ENCODE data around the gene MEIOSIN.

DNA sequence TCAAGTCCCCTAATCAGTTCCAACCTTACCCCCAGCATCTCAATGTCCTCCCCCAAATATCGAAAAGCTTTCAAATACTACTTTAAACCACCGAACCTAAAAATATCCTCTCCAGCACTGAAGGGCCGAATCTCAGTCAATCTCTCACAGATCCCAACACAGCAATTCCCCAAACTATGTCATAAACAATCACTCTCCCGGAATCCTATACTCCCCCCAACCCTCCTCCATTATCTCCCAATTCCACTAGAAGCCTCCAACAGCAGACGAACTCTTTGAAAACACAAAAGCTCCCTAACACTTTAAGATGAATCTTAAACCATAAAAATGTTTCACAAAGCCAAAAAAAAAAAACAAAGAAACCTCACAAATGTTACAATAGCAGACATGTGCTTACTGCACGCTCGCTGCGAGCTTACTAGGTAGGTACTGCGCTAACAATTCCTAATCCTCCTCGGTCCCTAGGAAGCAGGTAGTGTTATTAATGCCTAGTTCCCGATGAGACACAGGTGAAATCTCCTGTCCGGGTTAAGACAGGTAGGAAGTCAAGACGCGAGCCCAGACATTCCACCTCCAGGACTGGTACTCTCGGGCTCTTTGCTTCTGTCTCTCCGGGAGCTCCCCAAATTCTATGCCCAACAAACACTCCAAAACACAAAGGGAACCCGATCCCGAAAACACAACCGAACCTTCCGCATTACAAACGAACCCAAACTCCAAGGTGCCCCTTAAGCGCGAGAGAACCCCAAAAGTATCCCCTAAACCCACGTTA lies 16.7 kb upstream of the MEIOSIN start:
- TF ChIP-seq CTCF (optimal IDR thresholded peaks at IDR 0.05 in 1 of 3, IDR thresholded peaks at IDR 0.05 in 1 of 3, conservative IDR thresholded peaks at IDR 0.05 in 1 of 3; ENCODE audit: extremely low read depth in 1 of 3, insufficient read depth in 2 of 3, low read length in 3 of 3) (no peak), EZH2 (IDR thresholded peaks at IDR 0.05; ENCODE audit: low read length) (no peak)

All from keratinocyte (primary cell).